HL-60 (cell line): ENCODE results near the gene EGFLAM.

ENCODE experiments used
- GABPA ChIP-seq: IDR thresholded peaks from 2 replicates; pipeline ENCODE4 v1.6.1; 2012; ENCODE audit warnings: low read depth
- TF ChIP-seq, protein P1 (sequence below): IDR thresholded peaks from one replicate; pipeline ENCODE4 v1.5.1; 2011; ENCODE audit warnings: low read length, control low read depth, inconsistent platforms; ENCODE audit not compliant: insufficient read depth
- TF ChIP-seq, protein P2 (sequence below): IDR thresholded peaks from 2 replicates; pipeline ENCODE4 v1.6.1; 2012; ENCODE audit warnings: low read depth; ENCODE audit not compliant: insufficient replicate concordance

DNA sequence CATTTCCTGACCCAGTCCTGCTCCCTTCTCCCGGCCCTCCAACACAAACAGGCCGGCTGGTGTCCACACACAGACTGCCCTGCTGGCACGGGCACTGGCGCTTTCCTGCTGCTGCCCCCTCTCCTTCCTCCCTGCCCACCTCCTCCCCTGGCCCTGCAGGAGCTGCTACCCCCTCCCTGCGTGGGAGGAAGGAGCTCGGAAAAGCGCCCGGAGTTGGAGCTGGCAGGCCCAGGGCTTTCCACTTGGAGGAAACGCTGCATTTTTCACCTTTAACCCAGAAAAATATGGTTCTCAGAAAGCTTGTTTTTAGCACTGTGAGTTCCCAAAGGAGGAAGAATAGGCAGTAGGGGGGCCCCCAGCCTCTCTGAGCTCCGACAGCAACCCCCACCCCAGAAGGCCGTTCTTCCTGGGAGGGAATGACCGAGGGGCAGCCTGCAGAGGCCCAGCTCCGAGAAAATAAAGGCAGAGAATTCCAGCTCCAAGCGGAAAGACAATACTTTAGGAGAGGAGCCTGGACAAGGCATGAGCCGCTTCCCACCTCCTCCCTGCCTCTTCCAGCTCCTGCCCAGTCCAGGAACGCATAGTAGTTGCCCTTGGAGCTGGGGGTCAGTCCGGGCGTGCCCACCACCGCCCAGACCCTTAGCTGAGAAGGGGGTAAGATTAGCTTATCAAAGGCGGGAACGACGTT, 209.1 kb downstream of the EGFLAM start:
- TF ChIP-seq, protein P1, sequence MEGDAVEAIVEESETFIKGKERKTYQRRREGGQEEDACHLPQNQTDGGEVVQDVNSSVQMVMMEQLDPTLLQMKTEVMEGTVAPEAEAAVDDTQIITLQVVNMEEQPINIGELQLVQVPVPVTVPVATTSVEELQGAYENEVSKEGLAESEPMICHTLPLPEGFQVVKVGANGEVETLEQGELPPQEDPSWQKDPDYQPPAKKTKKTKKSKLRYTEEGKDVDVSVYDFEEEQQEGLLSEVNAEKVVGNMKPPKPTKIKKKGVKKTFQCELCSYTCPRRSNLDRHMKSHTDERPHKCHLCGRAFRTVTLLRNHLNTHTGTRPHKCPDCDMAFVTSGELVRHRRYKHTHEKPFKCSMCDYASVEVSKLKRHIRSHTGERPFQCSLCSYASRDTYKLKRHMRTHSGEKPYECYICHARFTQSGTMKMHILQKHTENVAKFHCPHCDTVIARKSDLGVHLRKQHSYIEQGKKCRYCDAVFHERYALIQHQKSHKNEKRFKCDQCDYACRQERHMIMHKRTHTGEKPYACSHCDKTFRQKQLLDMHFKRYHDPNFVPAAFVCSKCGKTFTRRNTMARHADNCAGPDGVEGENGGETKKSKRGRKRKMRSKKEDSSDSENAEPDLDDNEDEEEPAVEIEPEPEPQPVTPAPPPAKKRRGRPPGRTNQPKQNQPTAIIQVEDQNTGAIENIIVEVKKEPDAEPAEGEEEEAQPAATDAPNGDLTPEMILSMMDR = no peak
- TF ChIP-seq, protein P2, sequence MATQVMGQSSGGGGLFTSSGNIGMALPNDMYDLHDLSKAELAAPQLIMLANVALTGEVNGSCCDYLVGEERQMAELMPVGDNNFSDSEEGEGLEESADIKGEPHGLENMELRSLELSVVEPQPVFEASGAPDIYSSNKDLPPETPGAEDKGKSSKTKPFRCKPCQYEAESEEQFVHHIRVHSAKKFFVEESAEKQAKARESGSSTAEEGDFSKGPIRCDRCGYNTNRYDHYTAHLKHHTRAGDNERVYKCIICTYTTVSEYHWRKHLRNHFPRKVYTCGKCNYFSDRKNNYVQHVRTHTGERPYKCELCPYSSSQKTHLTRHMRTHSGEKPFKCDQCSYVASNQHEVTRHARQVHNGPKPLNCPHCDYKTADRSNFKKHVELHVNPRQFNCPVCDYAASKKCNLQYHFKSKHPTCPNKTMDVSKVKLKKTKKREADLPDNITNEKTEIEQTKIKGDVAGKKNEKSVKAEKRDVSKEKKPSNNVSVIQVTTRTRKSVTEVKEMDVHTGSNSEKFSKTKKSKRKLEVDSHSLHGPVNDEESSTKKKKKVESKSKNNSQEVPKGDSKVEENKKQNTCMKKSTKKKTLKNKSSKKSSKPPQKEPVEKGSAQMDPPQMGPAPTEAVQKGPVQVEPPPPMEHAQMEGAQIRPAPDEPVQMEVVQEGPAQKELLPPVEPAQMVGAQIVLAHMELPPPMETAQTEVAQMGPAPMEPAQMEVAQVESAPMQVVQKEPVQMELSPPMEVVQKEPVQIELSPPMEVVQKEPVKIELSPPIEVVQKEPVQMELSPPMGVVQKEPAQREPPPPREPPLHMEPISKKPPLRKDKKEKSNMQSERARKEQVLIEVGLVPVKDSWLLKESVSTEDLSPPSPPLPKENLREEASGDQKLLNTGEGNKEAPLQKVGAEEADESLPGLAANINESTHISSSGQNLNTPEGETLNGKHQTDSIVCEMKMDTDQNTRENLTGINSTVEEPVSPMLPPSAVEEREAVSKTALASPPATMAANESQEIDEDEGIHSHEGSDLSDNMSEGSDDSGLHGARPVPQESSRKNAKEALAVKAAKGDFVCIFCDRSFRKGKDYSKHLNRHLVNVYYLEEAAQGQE = no peak
- TF ChIP-seq GABPA = no peak
